Body of pancreas (tissue), 4 donors: ENCODE results near the gene SHKBP1.

Experiments used
- POLR2A ChIP-seq, 3 donors: fragments of 450-650 bp; IDR thresholded peaks; one replicate each; pipeline ENCODE4 v1.6.1; 2016; ENCODE audit warnings: antibody characterized with exemption in 3 of 3, mild to moderate bottlenecking in 2 of 3
- TF ChIP-seq, protein P1 (sequence below), 7 experiments: fragments of 450-650 bp in 4 of 7; fragments of 200-600 bp in 3 of 7; sonication (generic) in 3 of 7; IDR thresholded peaks; one replicate each; pipeline ENCODE4 v1.5.1; 2016 to 2019; ENCODE audit warnings: antibody characterized with exemption in 7 of 7

DNA sequence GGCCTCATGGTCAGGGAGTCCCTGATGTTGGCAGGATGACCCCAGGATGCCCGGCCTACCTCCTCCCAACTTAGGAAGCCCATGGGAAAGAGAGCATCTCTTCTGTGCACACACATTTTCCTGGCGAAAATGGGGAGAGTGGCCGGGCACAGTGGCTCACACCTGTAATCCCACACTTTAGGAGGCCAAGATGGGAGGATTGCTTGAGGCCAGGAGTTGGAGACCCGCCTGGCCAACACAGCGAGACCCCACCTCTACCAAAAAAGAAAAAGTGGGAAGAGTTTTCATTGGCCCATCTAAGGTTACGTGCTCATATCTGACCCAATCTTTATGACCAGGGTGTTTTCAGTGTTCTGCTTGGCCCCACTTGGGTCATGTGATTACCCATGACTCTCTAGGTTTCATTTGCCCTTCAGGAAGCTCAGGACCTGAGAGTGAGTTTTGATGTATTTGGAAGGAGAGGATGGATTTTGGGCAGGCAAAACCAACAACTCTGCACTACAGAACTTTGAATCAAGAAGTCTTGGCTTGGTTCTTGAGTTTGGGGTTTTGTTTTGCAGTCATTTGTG lies 33.6 kb upstream of the SHKBP1 start:
- no peak for TF ChIP-seq POLR2A (IDR thresholded peaks at IDR 0.05)
- TF ChIP-seq, protein P1, sequence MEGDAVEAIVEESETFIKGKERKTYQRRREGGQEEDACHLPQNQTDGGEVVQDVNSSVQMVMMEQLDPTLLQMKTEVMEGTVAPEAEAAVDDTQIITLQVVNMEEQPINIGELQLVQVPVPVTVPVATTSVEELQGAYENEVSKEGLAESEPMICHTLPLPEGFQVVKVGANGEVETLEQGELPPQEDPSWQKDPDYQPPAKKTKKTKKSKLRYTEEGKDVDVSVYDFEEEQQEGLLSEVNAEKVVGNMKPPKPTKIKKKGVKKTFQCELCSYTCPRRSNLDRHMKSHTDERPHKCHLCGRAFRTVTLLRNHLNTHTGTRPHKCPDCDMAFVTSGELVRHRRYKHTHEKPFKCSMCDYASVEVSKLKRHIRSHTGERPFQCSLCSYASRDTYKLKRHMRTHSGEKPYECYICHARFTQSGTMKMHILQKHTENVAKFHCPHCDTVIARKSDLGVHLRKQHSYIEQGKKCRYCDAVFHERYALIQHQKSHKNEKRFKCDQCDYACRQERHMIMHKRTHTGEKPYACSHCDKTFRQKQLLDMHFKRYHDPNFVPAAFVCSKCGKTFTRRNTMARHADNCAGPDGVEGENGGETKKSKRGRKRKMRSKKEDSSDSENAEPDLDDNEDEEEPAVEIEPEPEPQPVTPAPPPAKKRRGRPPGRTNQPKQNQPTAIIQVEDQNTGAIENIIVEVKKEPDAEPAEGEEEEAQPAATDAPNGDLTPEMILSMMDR (IDR thresholded peaks at IDR 0.05), result no peak
